ENCODE measurements around the gene TRMT44. TPM values are rescaled to one million over a fixed set of nuclear protein-coding genes. Genes with fewer than 3 reads are reported as not detected.

The TRMT44 gene
- total RNA-seq, 3 donors from 2014 or later, result 14.0 to 21.7 (median 17.1) TPM

GRCh38 chr4:8399298-8399697 lies 41.3 kb upstream of the TRMT44 start:
- H3K36me3 ChIP-seq (ENCODE audit: low read depth), result no peaks in the 10 kb centered on the region
- intact Hi-C loops (cut with DNase I, micrococcal nuclease), result no loop called here

GRCh38 chr4:8400632-8401325 lies 39.8 kb upstream of the TRMT44 start:
- no peak for DNase-seq
- Histone ChIP-seq H3K36me3 (ENCODE audit: low read depth) (no peaks in the 10 kb centered on the region), H3K9me3 (no peaks in the 10 kb centered on the region), H3K4me3 (no peak overlapping the region), H3K4me1 (ENCODE audit: low read depth) (no peaks in the 10 kb centered on the region)
- intact Hi-C loops (cut with DNase I, micrococcal nuclease), result loop anchor here in 1 of 2 donors (5.0 kb wide), 1 partner anchor 158 kb away; no protein-coding TSS in a partner anchor
- TF ChIP-seq CTCF (IDR thresholded peaks at IDR 0.05), result no peak
- no peak for ATAC-seq

More at GRCh38 chr4:8399298-8399697, 41.3 kb upstream of the TRMT44 start:
- Histone ChIP-seq H3K4me3 (no peak overlapping the region), H3K9me3 (no peaks in the 10 kb centered on the region), H3K4me1 (ENCODE audit: low read depth) (no peaks in the 10 kb centered on the region)
- ATAC-seq, result no peak
- no peak for DNase-seq
- TF ChIP-seq CTCF (IDR thresholded peaks at IDR 0.05), result no peak

- no peak for TF ChIP-seq CTCF (IDR thresholded peaks at IDR 0.05)
- intact Hi-C loops (cut with DNase I, micrococcal nuclease), result loop anchor here in 1 of 2 donors (5.0 kb wide), 1 partner anchor 159 kb away; no protein-coding TSS in a partner anchor
- Histone ChIP-seq H3K4me1 (ENCODE audit: low read depth) (no peaks in the 10 kb centered on the region), H3K9me3 (no peaks in the 10 kb centered on the region), H3K36me3 (ENCODE audit: low read depth) (no peaks in the 10 kb centered on the region), H3K4me3 (no peak overlapping the region)
- no peak for DNase-seq
- no peak for ATAC-seq
Measured at GRCh38 chr4:8401665-8402064, 38.9 kb upstream of the TRMT44 start.

GRCh38 chr4:8402181-8402597 lies 38.4 kb upstream of the TRMT44 start:
- DNase-seq (no peak), ATAC-seq (no peak)
- intact Hi-C loops (cut with DNase I, micrococcal nuclease), result loop anchor here in 1 of 2 donors (5.0 kb wide), 1 partner anchor 160 kb away; no protein-coding TSS in a partner anchor
- no peaks in the 10 kb centered on the region for H3K36me3 ChIP-seq (ENCODE audit: low read depth)
- no peak overlapping the region for H3K4me3 ChIP-seq
- no peak for TF ChIP-seq CTCF (IDR thresholded peaks at IDR 0.05)
- H3K4me1 ChIP-seq (ENCODE audit: low read depth), result no peaks in the 10 kb centered on the region
- H3K9me3 ChIP-seq, result no peaks in the 10 kb centered on the region

- no peaks in the 10 kb centered on the region for H3K4me1 ChIP-seq (ENCODE audit: low read depth)
- no peaks in the 10 kb centered on the region for H3K9me3 ChIP-seq
- H3K36me3 ChIP-seq (ENCODE audit: low read depth), result no peaks in the 10 kb centered on the region
- intact Hi-C loops (cut with DNase I, micrococcal nuclease), result loop anchor here in 1 of 2 donors (5.0 kb wide), 1 partner anchor 160 kb away; no protein-coding TSS in a partner anchor
- H3K4me3 ChIP-seq, result no peak overlapping the region
- no peak for ATAC-seq
- no peak for TF ChIP-seq CTCF (IDR thresholded peaks at IDR 0.05)
- no peak for DNase-seq
Measured at GRCh38 chr4:8402640-8403039, 37.9 kb upstream of the TRMT44 start.

Measured in mucosa of descending colon (tissue), 3 donors.